ENCODE data around the gene MBLAC2.
A peak's percentile ranks its signal among the peaks of the same experiment; 100 is the strongest.

The MBLAC2 gene

GRCh38 chr5:90479611-90480385 lies 5.2 kb upstream of the MBLAC2 start:
- no peak for DNase-seq (ENCODE audit: low spot score)
- Histone ChIP-seq H3K27ac (no peak overlapping the region), H3K4me3 (no peak overlapping the region)
- TF ChIP-seq, protein P1, sequence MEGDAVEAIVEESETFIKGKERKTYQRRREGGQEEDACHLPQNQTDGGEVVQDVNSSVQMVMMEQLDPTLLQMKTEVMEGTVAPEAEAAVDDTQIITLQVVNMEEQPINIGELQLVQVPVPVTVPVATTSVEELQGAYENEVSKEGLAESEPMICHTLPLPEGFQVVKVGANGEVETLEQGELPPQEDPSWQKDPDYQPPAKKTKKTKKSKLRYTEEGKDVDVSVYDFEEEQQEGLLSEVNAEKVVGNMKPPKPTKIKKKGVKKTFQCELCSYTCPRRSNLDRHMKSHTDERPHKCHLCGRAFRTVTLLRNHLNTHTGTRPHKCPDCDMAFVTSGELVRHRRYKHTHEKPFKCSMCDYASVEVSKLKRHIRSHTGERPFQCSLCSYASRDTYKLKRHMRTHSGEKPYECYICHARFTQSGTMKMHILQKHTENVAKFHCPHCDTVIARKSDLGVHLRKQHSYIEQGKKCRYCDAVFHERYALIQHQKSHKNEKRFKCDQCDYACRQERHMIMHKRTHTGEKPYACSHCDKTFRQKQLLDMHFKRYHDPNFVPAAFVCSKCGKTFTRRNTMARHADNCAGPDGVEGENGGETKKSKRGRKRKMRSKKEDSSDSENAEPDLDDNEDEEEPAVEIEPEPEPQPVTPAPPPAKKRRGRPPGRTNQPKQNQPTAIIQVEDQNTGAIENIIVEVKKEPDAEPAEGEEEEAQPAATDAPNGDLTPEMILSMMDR (IDR thresholded peaks at IDR 0.05) = no peak

GRCh38 chr5:90477621-90478215 lies 3.1 kb upstream of the MBLAC2 start:
- TF ChIP-seq, protein P1 (IDR thresholded peaks at IDR 0.05) = no peak
- Histone ChIP-seq H3K4me3 (peak overlapping the region; percentile 32), H3K27ac (peak overlapping the region in 1 of 2 donors; percentile 33)
- no peak for DNase-seq (ENCODE audit: low spot score)

DNA sequence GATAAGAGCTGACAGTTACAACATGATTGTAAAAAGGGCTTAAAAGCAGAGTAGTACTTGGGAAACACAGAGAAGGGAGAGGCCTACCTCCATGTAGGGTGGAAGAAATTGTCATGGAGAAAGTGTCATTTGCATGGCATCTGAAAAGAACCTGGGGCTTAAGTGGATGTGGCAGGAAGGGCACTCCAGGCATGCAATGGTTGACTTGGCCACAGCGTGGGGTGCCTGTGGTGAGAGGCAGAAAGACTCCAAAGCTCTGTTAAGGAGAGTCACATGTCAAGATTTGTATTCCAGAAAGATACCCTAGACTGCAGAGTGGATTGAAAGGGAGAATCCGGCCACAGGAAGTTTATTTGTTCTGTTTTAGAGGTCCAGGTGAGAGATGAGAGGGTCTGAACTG lies 2.5 kb upstream of the MBLAC2 start:
- Histone ChIP-seq H3K27ac (no peak overlapping the region), H3K4me3 (no peak overlapping the region)
- TF ChIP-seq, protein P1 (IDR thresholded peaks at IDR 0.05) = no peak
- DNase-seq (ENCODE audit: low spot score) = no peak

DNA sequence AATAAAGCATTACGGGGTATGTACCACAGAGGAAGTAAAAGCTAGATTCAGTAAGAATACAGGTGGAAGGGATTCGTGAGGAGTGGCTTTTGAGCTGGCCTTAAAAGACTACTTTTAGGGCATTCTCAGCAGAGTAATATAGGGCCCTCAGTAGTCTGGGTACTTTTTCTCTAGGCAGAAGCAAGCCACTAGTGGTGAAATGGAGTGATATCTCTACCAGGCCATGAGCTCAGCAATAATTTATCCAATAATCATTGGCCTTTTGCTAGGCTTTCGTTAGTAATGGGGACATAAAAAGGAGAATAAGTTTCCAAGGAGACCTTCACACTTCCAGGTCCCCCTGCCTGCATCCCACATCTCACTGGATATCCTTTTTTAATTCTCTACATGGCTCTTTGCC lies 1.8 kb upstream of the MBLAC2 start:
- TF ChIP-seq, protein P1 (IDR thresholded peaks at IDR 0.05) = no peak
- Histone ChIP-seq H3K27ac (no peak overlapping the region), H3K4me3 (no peak overlapping the region)
- DNase-seq (ENCODE audit: low spot score) = no peak

DNA sequence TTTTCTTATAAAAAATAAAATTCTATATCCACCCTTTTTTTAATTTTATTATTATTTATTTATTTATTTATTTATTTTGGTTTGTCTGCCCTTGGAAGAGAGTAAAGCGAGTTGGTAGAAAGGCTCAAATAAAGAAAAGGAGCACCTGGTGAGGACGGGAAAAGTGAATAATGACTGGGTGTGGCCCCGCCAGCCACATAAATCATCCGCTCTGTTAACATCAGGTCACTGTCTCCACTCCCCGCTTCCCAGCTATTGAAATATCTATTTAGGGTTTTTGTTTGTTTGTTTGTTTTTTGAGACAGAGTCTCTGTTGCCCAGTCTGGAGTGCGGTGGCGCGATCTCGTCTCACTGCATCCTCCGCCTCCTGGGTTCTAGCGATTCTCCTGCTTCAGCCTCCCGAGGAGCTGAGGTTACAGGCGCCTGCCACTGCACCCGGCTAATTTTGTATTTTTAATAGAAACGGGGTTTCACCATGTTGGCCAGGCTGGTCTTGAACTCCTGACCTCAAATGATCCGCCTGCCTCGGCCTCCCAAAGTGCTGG lies 937 bp upstream of the MBLAC2 start:
- Histone ChIP-seq H3K27ac (no peak overlapping the region), H3K4me3 (no peak overlapping the region)
- no peak for DNase-seq (ENCODE audit: low spot score)
- TF ChIP-seq, protein P1 (IDR thresholded peaks at IDR 0.05) = no peak

DNA sequence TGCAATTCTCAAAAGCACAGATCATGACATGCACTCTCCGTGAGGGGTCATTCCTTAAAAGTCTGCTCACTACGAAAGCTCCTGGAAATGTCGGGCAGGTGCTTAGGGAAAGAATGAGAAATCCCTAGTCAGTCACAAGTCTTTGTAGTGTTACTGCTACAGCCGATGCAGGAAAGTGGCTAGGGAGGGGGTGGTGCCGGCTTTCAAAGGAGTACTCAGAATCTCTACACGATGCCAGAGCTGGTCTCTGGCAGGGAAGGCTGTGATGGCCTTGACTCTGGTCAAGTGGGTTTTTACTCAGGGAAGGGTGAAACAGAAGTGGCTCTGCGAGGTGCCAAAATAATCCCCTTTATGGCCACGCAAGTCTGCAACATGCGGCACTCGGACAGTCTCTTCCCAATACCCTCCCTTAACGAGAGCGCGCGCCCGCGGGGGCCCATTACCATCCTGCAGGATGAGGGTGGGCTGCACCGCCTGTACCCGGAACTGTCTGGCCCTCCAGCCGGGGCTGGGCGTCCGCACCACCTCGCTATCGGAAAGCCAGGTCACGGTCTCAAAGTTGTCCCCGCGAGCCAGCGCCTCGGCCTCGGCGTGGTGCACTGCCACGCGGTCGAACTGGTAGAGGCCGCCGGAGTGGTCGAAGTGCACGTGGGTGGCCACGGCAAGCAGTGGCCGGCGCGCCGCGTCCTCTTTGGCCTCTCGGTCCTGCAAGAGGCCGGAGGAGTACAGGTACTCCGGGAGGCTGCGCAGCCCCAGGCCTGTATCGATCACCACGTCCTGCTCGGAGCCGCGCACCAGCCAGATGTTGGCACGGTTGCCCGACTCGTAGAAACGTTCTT lies 956 bp downstream of the MBLAC2 start:
- TF ChIP-seq, protein P1 (IDR thresholded peaks at IDR 0.05) = no peak
- DNase-seq (ENCODE audit: low spot score) = peak; percentile 75
- H3K27ac ChIP-seq = peak overlapping the region; percentile 65 to 73

More for the DNA sequence above, 956 bp downstream of the MBLAC2 start:
- H3K4me3 ChIP-seq = peak overlapping the region; percentile 84

Data from coronary artery (tissue), 2 donors.